ENCODE measurements around the gene MUC7.
"Not testable (repeated sequence)": the region's sequence is repeated elsewhere in the genome, so short reads cannot be mapped to it uniquely, and the experiment has no call there.

The MUC7 gene

GRCh38 chr4:70471897-70472296, at the start of gene MUC7:
TSS of gene MUC7 (plus strand) at chr4:70472197. CDS start at chr4:70474022, 1,825 bp downstream.
- no peak for DNase-seq

DNA sequence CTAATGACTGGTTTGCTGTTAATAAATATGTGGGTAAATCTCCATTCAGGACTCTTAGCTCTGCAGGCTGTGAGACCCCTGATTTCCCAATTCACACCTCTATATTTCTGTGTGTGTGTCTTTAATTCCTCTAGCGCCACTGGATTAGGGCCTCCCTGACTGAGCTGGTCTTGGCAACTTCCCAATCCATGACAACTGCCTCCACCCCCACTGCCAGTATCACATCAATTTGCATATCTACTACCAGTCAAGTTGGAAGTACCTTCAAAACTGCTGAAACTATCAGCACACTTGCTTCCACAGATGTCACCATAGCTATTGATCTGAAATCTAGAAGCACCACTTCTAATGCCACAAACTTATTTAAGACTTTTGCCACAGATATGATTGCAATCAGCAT, 46.7 kb upstream of the MUC7 start:
- DNase-seq, result no peak

DNA sequence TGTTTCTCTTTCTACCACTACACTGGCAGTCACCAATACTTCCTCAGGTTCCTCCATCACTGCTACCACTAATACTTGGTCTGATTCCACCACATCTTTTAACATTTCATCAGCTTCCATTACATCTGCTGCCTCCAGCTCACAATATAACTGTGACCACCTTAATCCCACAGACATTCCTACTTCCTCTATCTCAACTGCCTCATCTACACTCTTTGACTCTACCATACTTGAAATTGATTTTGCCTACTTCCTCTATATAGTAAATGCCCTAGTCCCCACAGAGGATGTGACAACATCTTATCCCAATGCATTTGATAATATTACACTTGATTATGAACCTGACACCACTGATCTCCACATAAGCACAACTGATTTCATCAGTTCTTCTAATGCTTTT, 45.2 kb upstream of the MUC7 start:
- no peak for DNase-seq

DNA sequence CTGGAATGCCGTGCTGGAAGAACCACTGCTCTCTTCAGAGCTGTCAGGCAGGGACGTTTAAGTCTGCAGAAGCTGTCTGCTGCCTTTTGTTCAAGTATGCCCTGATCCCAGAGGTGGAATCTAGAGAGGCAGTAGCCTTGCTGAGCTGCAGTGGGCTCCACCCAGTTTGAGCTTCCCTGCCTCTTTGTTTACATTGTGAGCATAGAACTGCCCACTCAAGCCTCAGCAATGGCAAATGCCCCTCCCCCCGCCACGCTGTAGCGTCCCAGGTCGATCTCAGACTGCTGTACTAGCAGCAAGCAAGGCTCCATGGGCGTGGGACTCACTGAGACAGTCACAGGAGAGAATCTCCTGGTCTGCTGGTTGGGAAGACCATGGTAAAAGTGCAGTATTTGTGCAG, 34.8 kb upstream of the MUC7 start:
- DNase-seq, result no peak

GRCh38 chr4:70442474-70442873, 29.5 kb upstream of the MUC7 start:
- DNase-seq, result no peak

- DNase-seq, result no peak
Observed at GRCh38 chr4:70443329-70443728, 28.7 kb upstream of the MUC7 start.

GRCh38 chr4:70449220-70449619, 22.8 kb upstream of the MUC7 start:
- no peak for DNase-seq

DNA sequence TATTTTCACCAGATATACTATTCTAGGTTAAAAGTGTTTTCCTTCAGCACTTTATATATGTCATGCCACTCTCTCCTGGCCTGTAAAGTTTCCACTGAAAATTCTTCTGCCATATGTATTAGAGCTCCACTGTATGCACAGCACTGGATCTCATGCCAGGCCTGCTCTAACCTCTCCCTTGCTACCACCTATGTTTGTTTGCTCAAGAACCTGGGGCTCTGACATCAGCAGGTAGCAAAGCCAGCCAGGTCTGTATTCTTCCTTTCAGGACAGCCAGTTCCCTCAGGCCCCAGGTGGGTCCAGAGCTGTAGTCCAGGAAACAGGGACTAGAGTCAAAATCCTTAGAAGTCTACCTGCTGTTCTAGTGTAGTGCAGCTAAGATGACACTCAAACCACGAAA, 19.1 kb upstream of the MUC7 start:
- DNase-seq, result no peak

DNA sequence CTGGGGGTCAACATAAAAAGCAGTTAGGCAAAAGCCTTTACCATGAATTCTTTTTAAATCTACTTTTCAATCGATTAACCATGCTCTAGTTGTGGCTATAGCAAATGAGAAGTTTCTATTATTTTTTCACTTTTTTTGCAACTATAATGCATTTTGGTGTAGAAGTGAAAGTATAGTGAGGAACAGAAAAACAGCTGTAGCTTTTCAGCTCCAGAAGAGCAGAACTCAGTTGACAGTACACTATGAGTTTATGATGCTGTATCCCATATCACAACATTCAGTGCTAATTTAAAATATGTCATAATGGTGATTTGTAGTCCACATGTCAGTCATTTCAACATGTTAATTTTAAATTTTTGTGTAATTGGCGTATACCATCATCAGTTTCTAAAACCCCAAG, 8.7 kb upstream of the MUC7 start:
- DNase-seq, result no peak

GRCh38 chr4:70473679-70474078, 1.7 kb downstream of the MUC7 start:
- no peak for DNase-seq

- DNase-seq, result no peak
Observed at GRCh38 chr4:70488748-70489147, 16.8 kb downstream of the MUC7 start.

DNA sequence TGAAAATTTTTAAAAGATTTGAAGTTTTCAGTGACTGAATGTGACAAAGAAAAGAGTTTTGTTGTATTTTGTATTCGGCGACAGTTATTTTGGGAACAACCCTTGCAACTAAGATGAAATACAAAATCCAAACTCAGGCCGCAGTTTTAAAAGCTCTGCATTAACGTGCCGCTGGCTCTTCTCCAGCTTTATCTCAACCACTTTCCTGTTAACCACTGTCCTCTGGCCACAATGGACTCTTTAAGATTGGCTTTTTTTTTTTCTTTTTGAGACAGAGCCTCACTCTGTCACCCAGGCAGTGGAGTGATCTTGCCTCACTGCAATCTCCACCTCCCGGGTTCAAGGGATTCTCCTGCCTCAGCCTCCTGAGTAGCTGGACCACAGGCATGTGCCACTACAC, 24.2 kb downstream of the MUC7 start:
- DNase-seq, result no peak

GRCh38 chr4:70501838-70502237, 29.8 kb downstream of the MUC7 start:
- DNase-seq, result not testable (repeated sequence)

DNA sequence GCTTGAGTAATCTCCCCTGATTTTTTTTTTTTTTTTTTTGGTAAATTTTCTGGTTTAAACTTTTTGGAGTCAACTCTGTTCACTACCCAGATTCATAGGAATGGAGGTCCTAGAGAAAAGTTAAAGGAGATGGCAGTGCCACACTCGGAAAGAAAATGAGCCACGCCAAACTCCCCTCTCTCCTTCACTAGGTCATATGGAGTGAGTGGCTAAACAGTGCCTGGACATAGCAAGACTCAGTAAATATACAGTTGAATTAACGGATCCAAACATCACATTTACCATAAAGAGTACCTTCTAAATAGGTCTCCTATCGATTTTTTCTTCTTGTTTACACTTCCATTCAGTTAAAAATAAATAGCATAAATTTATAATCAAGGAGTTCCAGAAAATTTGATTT, 32.7 kb downstream of the MUC7 start:
- DNase-seq, result no peak

DNA sequence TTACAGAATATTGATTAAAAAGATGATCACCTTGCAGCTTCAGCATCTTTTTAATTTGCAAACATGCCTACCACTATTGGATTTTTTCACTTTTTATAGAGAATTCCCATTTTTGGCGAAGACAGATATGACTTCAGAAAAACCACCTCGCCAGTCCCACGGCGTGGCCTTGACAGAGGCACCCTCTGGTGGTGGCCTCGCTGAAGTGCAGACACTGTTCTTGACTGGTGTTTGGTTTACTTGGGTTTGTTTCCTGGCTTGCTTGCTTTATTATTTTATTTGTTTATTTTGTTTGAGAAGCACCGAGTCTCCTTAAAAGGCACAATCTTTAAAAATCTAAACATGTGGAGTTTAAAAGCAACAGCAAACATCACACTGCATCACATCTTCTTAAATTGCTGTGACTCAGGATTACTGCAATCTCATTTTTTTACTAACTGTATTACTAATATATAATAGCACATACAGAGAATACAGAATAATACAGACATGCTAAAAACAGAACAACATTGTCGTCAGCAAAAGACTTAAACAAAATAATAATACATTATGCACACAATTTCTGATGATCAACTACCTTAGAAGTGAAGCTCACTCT, 33.3 kb downstream of the MUC7 start:
- DNase-seq, result peak; percentile 12

DNA sequence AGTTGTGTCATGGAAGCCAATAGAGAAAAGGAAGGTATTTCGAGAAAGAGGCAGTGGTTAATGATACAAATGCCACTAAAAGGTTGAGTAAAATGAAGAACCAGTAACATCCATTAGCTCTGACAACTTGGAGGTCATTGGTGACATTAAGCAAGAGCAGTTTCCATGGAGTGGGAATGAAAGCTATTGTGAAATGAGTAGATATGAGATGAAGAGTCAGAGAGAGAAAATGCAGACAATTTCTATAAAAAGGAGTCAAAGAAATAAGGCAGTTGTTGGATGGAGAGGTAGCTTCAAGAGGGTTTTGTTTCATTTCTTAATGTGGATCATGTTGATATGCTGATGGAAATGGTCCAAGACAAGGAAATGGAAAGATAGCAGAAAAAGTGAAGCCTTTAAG, 36.8 kb downstream of the MUC7 start:
- no peak for DNase-seq

GRCh38 chr4:70511365-70511764, 39.4 kb downstream of the MUC7 start:
- DNase-seq, result no peak

DNA sequence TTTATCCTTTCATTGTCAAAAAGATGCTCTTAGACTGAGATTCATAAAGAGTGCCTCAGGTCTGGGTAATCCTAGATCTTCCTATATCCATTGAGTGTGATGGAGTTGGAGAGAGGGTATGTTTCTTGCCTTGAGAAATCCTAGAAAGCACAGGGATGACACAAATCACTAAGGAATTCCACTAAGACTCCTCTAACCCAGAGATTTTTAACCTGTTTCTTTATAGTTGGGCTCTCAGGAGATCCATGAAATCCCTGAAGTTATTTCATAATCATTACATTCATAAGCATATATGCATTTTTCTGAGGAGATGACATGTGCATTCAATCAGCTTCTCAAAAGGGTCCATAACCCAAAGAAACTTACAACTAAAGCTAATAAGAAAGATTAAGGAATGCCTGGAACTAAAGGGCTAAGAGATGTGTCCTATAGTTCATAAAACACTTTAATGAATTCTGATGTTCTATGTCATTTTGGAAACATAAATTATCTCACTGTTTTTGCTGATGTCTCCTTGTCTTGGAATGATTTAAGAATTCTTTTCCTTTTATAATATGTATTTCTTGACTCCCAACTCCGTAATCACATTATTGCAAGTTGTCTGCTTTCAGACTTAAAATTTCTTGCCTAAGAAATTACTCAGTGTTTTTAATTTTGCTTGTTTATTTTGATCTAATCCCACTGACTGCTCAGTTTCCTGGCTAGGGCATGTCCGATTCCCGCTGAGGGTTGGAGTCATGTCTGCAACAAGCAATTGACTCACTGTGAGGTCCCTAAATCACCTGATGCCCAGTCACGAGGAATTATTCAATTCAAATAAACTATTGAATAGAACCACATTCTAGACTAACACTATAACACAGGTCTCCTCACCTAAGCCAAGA, 43.6 kb downstream of the MUC7 start:
- no peak for DNase-seq

DNA sequence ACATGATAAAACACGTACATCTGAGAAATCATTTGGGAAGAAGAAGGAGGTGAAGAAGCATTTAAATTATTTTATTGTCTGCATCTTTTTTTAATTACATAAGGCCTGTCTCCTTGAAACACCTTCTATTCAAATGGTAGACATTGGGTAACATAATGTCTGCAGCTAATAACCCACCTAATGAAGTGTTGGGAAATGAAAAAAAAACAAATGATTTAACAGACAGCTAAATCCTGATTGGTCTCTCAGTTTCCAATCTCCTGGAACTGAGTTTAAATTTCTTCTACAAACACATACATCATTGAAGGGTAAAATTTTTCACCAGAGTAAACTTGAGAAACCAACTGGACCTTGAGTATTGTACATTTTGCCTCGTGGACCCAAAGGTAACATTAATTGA, 46.3 kb downstream of the MUC7 start, which contains the start of gene AMTN:
Gene AMTN (plus strand): TSS at position 301 of the 400 bp plus-strand sequence. CDS start 209 bp downstream, outside the sequence.
- no peak for DNase-seq

GRCh38 chr4:70518716-70519115, 46.7 kb downstream of the MUC7 start:
- no peak for DNase-seq

DNA sequence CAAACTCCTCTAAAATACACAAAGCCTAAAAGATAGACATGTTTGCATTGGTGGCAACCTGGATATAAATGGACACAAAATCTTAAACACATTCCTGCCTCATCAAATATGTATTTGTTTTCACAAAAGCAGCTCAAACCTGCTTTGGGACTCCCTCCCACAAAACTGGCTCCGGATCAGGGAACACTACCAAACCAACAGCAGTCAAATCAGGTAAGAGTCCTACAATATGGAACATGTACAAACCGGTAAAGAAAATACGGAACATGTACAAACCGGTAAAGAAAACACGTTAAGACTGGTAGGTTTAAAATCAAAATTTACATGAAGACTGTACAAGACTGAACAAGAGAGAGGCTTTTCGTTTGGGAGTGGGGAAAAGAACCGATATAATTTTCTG, 50.6 kb downstream of the MUC7 start:
- no peak for DNase-seq

GRCh38 chr4:70530997-70531396, 59.0 kb downstream of the MUC7 start:
- DNase-seq, result no peak

GRCh38 chr4:70531981-70532380, 60.0 kb downstream of the MUC7 start:
- DNase-seq, result no peak
